GM12892 (cell line): ENCODE data around the gene YOD1.
A peak's percentile ranks its signal among the peaks of the same experiment; 100 is the strongest.

ENCODE experiments used
- POLR2A ChIP-seq: IDR thresholded peaks from 2 replicates; pipeline ENCODE4 v1.6.1; 2011; ENCODE audit warnings: low read depth, low read length, control low read depth
- POLR2AphosphoS5 ChIP-seq: IDR thresholded peaks from 2 replicates; pipeline ENCODE4 v1.6.1; 2011; ENCODE audit warnings: low read depth, low read length, control low read depth

DNA sequence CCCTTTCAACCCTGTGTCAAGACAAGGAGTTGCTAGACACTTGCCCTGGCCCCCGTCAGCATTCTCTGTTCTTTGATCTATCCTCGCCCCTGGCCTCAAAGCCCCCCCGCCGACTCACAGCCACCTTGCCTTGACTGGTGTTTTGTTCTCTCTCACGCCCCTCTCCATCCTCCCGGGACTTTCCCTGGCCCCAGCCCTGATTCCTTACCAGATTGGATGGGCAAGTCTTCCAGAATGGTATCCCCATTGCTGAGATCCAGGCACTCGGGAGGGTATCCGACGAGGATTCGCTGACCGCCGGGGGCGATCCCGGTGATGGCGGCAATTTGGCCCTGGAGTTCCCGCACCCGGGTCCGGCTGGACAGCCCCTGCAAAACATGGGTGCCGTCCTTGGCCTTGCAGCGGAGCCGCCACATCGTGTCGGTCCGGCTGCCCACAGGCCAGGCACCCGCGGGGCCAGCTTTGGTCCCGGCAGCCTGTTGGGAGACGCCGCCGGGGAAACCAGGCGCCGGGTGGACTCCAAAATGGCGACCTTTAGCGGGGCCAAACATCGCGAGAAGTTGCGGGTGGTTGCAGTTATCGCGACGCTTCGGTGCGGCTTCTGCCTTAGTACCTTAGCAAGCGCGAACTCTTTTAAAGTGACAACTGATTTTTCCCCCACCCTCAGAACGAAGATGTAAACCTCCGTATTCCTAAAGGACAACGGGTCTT lies 373 bp downstream of the YOD1 start:
- TF ChIP-seq POLR2AphosphoS5 = peak; percentile 57; the same call in 1 of the 2 replicates
- peak; percentile 79; the same call in 1 of the 2 replicates for TF ChIP-seq POLR2A
